Activated CD4-positive, alpha-beta memory T cell treated with anti-CD3 and anti-CD28 coated beads for 36 hours (primary cell): ENCODE data around the gene PYM1. TPM values are rescaled to one million over a fixed set of nuclear protein-coding genes. Genes with fewer than 3 reads are reported as not detected.
"Not testable (repeated sequence)": the region's sequence is repeated elsewhere in the genome, so short reads cannot be mapped to it uniquely, and the experiment has no call there.

Experiments used
- CTCF ChIA-PET: fragments of 350-600 bp; sonication (Branson Sonifier 250); formaldehyde crosslinking; loops from one replicate; lab custom pipeline; 2021; ENCODE audit warnings: antibody characterized with exemption, inconsistent platforms; lab: Charles Lee
- POLR2A ChIA-PET: fragments of 350-600 bp; sonication (Branson Sonifier 250); formaldehyde crosslinking; loops from one replicate; lab custom pipeline; 2021; ENCODE audit warnings: antibody characterized with exemption; lab: Charles Lee
- DNase-seq: peaks from one replicate; pipeline ENCODE4 v3.0.0-alpha.2; 2020
- H3K27ac Mint-ChIP-seq: one replicate; pipeline ENCODE4 v1.8.0; 2021; ENCODE audit warnings: mixed read lengths
- H3K27me3 Mint-ChIP-seq: one replicate; pipeline ENCODE4 v1.8.0; 2021; ENCODE audit warnings: mixed read lengths
- H3K36me3 Mint-ChIP-seq: one replicate; pipeline ENCODE4 v1.8.0; 2021; ENCODE audit warnings: mixed read lengths
- H3K4me1 Mint-ChIP-seq: one replicate; pipeline ENCODE4 v1.8.0; 2021; ENCODE audit warnings: low read depth, mixed read lengths
- H3K4me3 Mint-ChIP-seq: one replicate; pipeline ENCODE4 v1.8.0; 2021; ENCODE audit warnings: mild to moderate bottlenecking, mixed read lengths
- H3K9me3 Mint-ChIP-seq: one replicate; pipeline ENCODE4 v1.8.0; 2021; ENCODE audit warnings: mixed read lengths
- intact Hi-C: fragments of 100-400 bp; cut with micrococcal nuclease; formaldehyde crosslinking; loops from one replicate; pipeline ENCODE4 v1.15.1; 2023
- total RNA-seq, 2 experiments: library from RNA; stranded (reverse); gene quantifications; one replicate each; pipeline ENCODE4 v1.2.3, GENCODE V29; 2021

Gene PYM1
- total RNA-seq, 2 experiments from 2014 or later = 31.6 to 33.0 TPM

DNA sequence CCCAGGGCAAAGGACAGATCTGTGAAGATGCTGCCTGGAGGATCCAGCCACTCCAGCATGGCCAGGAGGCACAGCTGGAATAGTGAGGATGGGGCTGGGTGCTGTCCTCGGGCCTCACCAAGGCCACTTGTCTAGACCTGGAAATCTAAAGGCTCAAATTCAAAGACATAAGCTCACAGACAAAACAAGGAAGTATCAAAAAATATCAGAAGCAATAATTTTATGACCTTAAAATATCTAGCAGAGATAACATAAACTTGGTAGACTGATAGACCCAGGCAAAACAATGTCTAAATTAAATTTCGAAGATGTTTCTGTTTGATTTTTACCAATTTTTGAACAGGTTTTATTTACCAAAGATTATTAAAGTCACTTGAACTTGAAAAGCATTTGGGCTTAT, 62.4 kb downstream of the PYM1 start:
- ChIA-PET POLR2A (no interaction called here), CTCF (no interaction called here)
- no peaks in the 10 kb centered on the region for H3K4me1 Mint-ChIP-seq
- no peak for DNase-seq
- peaks cover 5% of the 10 kb centered on the region for H3K9me3 Mint-ChIP-seq
- H3K27ac Mint-ChIP-seq = no peak overlapping the region
- no peak overlapping the region for H3K4me3 Mint-ChIP-seq
- H3K27me3 Mint-ChIP-seq = no peaks in the 10 kb centered on the region
- no peaks in the 10 kb centered on the region for H3K36me3 Mint-ChIP-seq
- intact Hi-C loops = no loop called here

DNA sequence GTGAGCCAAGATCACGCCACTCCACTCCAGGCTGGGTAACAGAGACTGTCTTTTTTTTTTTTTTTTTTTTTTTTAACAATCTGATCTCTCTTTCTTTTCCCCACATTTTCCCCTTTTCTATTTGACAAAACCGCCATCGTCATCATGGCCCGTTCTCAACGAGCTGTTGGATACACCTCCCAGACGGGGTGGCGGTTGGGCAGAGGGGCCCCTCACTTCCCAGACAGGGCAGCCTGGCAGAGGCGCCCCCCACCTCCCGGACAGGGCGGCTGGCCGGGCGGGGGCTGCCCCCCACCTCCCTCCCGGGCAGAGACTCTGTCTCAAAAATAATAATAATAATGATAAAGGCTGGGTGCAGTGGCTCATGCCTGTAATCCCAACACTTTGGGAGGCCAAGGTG, 64.8 kb downstream of the PYM1 start:
- DNase-seq, H3K4me3 Mint-ChIP-seq, H3K36me3 Mint-ChIP-seq, POLR2A ChIA-PET, CTCF ChIA-PET, H3K27ac Mint-ChIP-seq, H3K4me1 Mint-ChIP-seq, intact Hi-C loops, H3K9me3 Mint-ChIP-seq, H3K27me3 Mint-ChIP-seq: not testable (repeated sequence)

DNA sequence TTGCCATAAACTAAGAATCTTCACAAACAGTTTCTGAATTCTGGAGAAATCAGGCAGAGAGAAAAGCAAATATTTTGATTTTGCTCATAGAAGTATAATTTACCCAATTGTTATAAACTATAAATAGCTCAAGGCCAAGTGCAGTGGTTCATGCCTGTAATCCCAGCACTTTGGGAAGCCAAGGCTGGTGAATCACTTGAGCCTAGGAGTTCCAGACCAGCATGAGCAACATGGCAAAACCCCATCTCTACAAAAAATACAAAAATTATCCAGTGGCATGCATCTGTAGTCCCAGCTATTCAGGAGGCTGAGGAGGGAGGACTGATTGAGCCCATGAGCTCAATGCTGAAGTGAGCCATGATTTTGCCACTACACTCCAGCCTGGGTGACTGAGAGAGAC, 65.4 kb downstream of the PYM1 start:
- no peaks in the 10 kb centered on the region for H3K36me3 Mint-ChIP-seq
- no peak overlapping the region for H3K27ac Mint-ChIP-seq
- intact Hi-C loops = no loop called here
- ChIA-PET POLR2A (no interaction called here), CTCF (no interaction called here)
- no peak overlapping the region for H3K4me3 Mint-ChIP-seq
- peaks cover 1% of the 10 kb centered on the region for H3K27me3 Mint-ChIP-seq
- DNase-seq = no peak
- H3K4me1 Mint-ChIP-seq = no peaks in the 10 kb centered on the region
- H3K9me3 Mint-ChIP-seq = peaks cover 5% of the 10 kb centered on the region

DNA sequence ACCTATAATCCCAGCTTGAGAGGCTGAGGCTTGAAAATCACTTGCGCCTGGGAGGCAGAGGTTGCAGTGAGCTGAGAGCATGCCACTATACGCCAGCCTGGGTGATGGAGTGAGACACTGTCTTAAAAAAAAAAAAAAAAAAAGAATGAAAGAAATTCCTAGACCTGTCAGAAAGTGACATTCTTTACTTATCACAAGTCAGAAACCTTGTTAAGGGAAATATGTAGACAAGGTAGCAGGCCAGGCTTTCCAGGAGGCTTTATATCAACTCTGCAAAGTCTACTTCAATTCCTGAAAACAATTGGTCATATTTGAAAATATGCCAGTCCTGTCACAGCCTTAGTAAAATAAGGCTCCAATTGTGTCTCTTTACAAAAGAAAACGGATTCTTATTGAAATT, 65.8 kb downstream of the PYM1 start:
- no peak for DNase-seq
- peaks cover 1% of the 10 kb centered on the region for H3K27me3 Mint-ChIP-seq
- intact Hi-C loops = no loop called here
- peaks cover 5% of the 10 kb centered on the region for H3K9me3 Mint-ChIP-seq
- no peaks in the 10 kb centered on the region for H3K36me3 Mint-ChIP-seq
- H3K27ac Mint-ChIP-seq = no peak overlapping the region
- H3K4me3 Mint-ChIP-seq = no peak overlapping the region
- CTCF ChIA-PET = no interaction called here
- H3K4me1 Mint-ChIP-seq = no peaks in the 10 kb centered on the region
- POLR2A ChIA-PET = no interaction called here

DNA sequence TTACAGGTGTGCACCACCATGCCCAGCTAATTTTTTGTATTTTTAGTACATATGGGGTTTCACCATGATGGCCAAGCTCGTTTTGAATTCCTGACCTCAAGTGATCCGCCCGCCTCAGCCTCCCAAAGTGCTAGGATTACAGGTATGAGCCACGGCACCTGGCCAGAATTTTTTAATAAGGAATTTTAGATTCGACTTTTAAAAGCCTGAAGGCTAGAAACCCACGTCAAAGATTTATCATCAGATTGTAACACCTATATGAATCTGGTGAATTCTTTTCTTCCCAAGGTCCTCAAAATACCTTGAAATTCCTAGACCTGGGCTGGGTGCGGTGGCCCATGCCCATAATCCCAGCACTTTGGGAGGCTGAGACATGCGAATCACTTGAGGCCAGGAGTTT, 66.3 kb downstream of the PYM1 start:
- intact Hi-C loops = no loop called here
- H3K27me3 Mint-ChIP-seq = peaks cover 1% of the 10 kb centered on the region
- ChIA-PET POLR2A (no interaction called here), CTCF (no interaction called here)
- no peak overlapping the region for H3K27ac Mint-ChIP-seq
- no peak for DNase-seq
- peaks cover 5% of the 10 kb centered on the region for H3K9me3 Mint-ChIP-seq
- H3K4me3 Mint-ChIP-seq = no peak overlapping the region
- no peaks in the 10 kb centered on the region for H3K36me3 Mint-ChIP-seq
- H3K4me1 Mint-ChIP-seq = no peaks in the 10 kb centered on the region

DNA sequence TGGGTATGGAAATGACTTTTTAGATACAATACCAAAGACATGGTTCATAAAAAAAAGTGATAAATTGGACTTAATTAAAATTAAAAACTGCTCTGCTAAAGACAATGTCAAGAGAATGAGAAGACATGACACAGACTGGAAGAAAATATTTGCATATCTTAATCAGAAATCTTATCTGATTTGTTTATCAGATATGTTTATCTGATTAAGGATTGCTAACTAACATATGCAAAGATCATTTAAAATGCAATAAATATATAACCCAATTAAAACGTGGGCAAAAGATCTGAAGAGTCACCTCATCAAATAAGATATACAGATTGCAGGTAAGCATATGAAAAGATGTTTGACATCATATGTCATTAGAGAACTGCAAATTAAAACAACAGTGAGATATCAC, 75.0 kb downstream of the PYM1 start:
- no peaks in the 10 kb centered on the region for H3K9me3 Mint-ChIP-seq
- DNase-seq = no peak
- no peaks in the 10 kb centered on the region for H3K36me3 Mint-ChIP-seq
- H3K27me3 Mint-ChIP-seq = peaks cover 2% of the 10 kb centered on the region
- POLR2A ChIA-PET = no interaction called here
- no peak overlapping the region for H3K27ac Mint-ChIP-seq
- intact Hi-C loops = no loop called here
- peaks cover 6% of the 10 kb centered on the region for H3K4me1 Mint-ChIP-seq
- no peak overlapping the region for H3K4me3 Mint-ChIP-seq
- CTCF ChIA-PET = interaction anchor here (0.7 kb wide), 1 partner anchor 28 kb away, joined by 3 read pairs; no protein-coding TSS in a partner anchor

Other genes with a start within 250 kb of the PYM1 start
- gene ITGA7, start 220.0 kb downstream of the PYM1 start, total RNA-seq = 1 to 10 TPM; 4.1 to 4.5 TPM
- gene BLOC1S1, start 211.8 kb downstream of the PYM1 start, total RNA-seq = 100 to 1,000 TPM; 153 to 162 TPM
- 1 to 10 TPM; 5.1 to 7.0 TPM for gene RDH5, start 207.5 kb downstream of the PYM1 start, total RNA-seq
- gene CD63, start 198.9 kb downstream of the PYM1 start, total RNA-seq = 100 to 1,000 TPM; 204 to 210 TPM
- 1 to 10 TPM; 7.7 to 8.7 TPM for gene GDF11, start 184.8 kb downstream of the PYM1 start, total RNA-seq
- gene SARNP, start 110.2 kb downstream of the PYM1 start, total RNA-seq = 100 to 1,000 TPM; 104 to 110 TPM
- gene ORMDL2, start 109.9 kb downstream of the PYM1 start, total RNA-seq = 10 to 100 TPM; 37.9 to 41.2 TPM
- gene DNAJC14, start 98.3 kb downstream of the PYM1 start, total RNA-seq = 10 to 100 TPM; 34.9 to 35.1 TPM
- under 1 TPM in 1 of 2 experiments, not detected in 1; 0.31 TPM for gene MMP19, start 85.0 kb downstream of the PYM1 start, total RNA-seq
- 100 to 1,000 TPM; 348 to 383 TPM for gene DGKA, start 3.3 kb upstream of the PYM1 start, total RNA-seq
- gene PMEL, start 38.1 kb upstream of the PYM1 start, total RNA-seq = 1 to 10 TPM in 1 of 2 experiments, under 1 TPM in 1; 0.94 to 1.5 TPM
- 100 to 1,000 TPM; 121 to 127 TPM for gene CDK2, start 38.9 kb upstream of the PYM1 start, total RNA-seq
- gene RAB5B, start 46.2 kb upstream of the PYM1 start, total RNA-seq = 10 to 100 TPM; 44.8 to 46.4 TPM
- 1 to 10 TPM; 2.4 to 2.7 TPM for gene SUOX, start 69.4 kb upstream of the PYM1 start, total RNA-seq
- gene IKZF4, start 93.1 kb upstream of the PYM1 start, total RNA-seq = 10 to 100 TPM; 14.4 to 15.1 TPM
- 10 to 100 TPM; 28.1 to 40.7 TPM for gene RPS26, start 114.0 kb upstream of the PYM1 start, total RNA-seq
- gene ERBB3, start 152.3 kb upstream of the PYM1 start, total RNA-seq = under 1 TPM; 0.82 to 0.86 TPM
- gene PA2G4, start 176.7 kb upstream of the PYM1 start, total RNA-seq = 100 to 1,000 TPM; 399 to 410 TPM
- 1,000 to 10,000 TPM; 5,210 to 5,251 TPM for gene RPL41, start 188.7 kb upstream of the PYM1 start, total RNA-seq
- gene ZC3H10, start 190.4 kb upstream of the PYM1 start, total RNA-seq = 1 to 10 TPM; 5.1 to 7.2 TPM
- gene ESYT1, start 200.4 kb upstream of the PYM1 start, total RNA-seq = 100 to 1,000 TPM; 142 to 146 TPM
- 10 to 100 TPM; 63.8 to 70.8 TPM for gene MYL6B, start 224.7 kb upstream of the PYM1 start, total RNA-seq
- gene MYL6, start 230.5 kb upstream of the PYM1 start, total RNA-seq = 1,000 to 10,000 TPM; 1,196 to 1,215 TPM